ENCODE measurements around the gene SUPT5H. TPM values are rescaled to one million over a fixed set of nuclear protein-coding genes. Genes with fewer than 3 reads are reported as not detected.
"Not testable (repeated sequence)": the region's sequence is repeated elsewhere in the genome, so short reads cannot be mapped to it uniquely, and the experiment has no call there.

The SUPT5H gene
- total and polyA plus RNA-seq, 3 donors from 2014 or later = 359 to 366 (median 363) TPM

GRCh38 chr19:39474139-39474620, 28.8 kb downstream of the SUPT5H start:
- intact Hi-C loops (cut with DNase I; ENCODE audit: low total_unique reads) = no loop called here
- H3K9me3 ChIP-seq = no peaks in the 10 kb centered on the region
- H3K36me3 ChIP-seq (ENCODE audit: low read depth, missing control alignments) = no peaks in the 10 kb centered on the region
- peak; percentile 60 for DNase-seq
- TF ChIP-seq POLR2A (IDR thresholded peaks at IDR 0.05) (no peak), CTCF (IDR thresholded peaks at IDR 0.05) (peak; percentile 17 to 81 (median 63))
- no peaks in the 10 kb centered on the region for H3K27me3 ChIP-seq
- 62 to 65% methylated on average over 6 to 9 of the region's 9 CpGs for WGBS, 2 donors
- H3K4me3 ChIP-seq = no peak overlapping the region
- H3K4me1 ChIP-seq = no peaks in the 10 kb centered on the region
- H3K27ac ChIP-seq = no peak overlapping the region

- no peaks in the 10 kb centered on the region for H3K27me3 ChIP-seq
- TF ChIP-seq CTCF (IDR thresholded peaks at IDR 0.05) (no peak), POLR2A (IDR thresholded peaks at IDR 0.05) (no peak)
- H3K4me1 ChIP-seq = no peaks in the 10 kb centered on the region
- H3K9me3 ChIP-seq = no peaks in the 10 kb centered on the region
- H3K36me3 ChIP-seq (ENCODE audit: low read depth, missing control alignments) = no peaks in the 10 kb centered on the region
- no peak overlapping the region for H3K4me3 ChIP-seq
- no peak overlapping the region for H3K27ac ChIP-seq
- 90 to 100% methylated on average over 2 of the region's 2 CpGs for WGBS, 2 donors
- DNase-seq = no peak
- intact Hi-C loops (cut with DNase I; ENCODE audit: low total_unique reads) = no loop called here
Measured at GRCh38 chr19:39475748-39476147, 30.4 kb downstream of the SUPT5H start.

GRCh38 chr19:39479319-39479801, 34.0 kb downstream of the SUPT5H start:
- DNase-seq; H3K9me3 ChIP-seq; H3K27me3 ChIP-seq; H3K36me3 ChIP-seq (ENCODE audit: low read depth, missing control alignments); intact Hi-C loops (cut with DNase I; ENCODE audit: low total_unique reads); H3K4me3 ChIP-seq; H3K4me1 ChIP-seq: not testable (repeated sequence)
- H3K27ac ChIP-seq = peak overlapping the region in 1 of 2 donors; percentile 83
- 70 to 77% methylated on average over 11 of the region's 11 CpGs for WGBS, 2 donors

- Histone ChIP-seq H3K9me3 (no peaks in the 10 kb centered on the region), H3K27ac (peak overlapping the region; percentile 41 to 83), H3K4me3 (peak overlapping the region in 1 of 2 donors; percentile 81), H3K4me1 (peaks cover 7% of the 10 kb centered on the region), H3K36me3 (ENCODE audit: low read depth, missing control alignments) (no peaks in the 10 kb centered on the region), H3K27me3 (no peaks in the 10 kb centered on the region)
- intact Hi-C loops (cut with DNase I; ENCODE audit: low total_unique reads) = no loop called here
- WGBS, 2 donors = 28 to 30% methylated on average over 10 of the region's 10 CpGs
- DNase-seq = no peak
- no peak for TF ChIP-seq CTCF (IDR thresholded peaks at IDR 0.05)
- no peak for TF ChIP-seq POLR2A (IDR thresholded peaks at IDR 0.05)
Measured at GRCh38 chr19:39479916-39480315, 34.5 kb downstream of the SUPT5H start.

- Histone ChIP-seq H3K9me3 (no peaks in the 10 kb centered on the region), H3K36me3 (ENCODE audit: low read depth, missing control alignments) (no peaks in the 10 kb centered on the region), H3K27ac (peak within 1 kb of the TSS; percentile 44 to 83), H3K4me3 (peak within 1 kb of the TSS; percentile 81 to 98), H3K27me3 (no peaks in the 10 kb centered on the region), H3K4me1 (peaks cover 7% of the 10 kb centered on the region)
- TF ChIP-seq POLR2A (IDR thresholded peaks at IDR 0.05) = peak; percentile 44
- peak in 1 of 3 experiments; percentile 13 for TF ChIP-seq CTCF (IDR thresholded peaks at IDR 0.05)
- WGBS, 2 donors = 1% methylated on average over 17 to 62 of the region's 62 CpGs
- intact Hi-C loops (cut with DNase I; ENCODE audit: low total_unique reads) = no loop called here
- DNase-seq = peak; percentile 97
Measured at GRCh38 chr19:39480337-39481228, 35.2 kb downstream of the SUPT5H start, which contains the start of gene TIMM50. Gene TIMM50, plus strand, starts transcription at chr19:39480838. Its CDS starts 16 bp downstream, at chr19:39480854.
